Measurements from ENCODE around the gene TMBIM4.

Gene TMBIM4

DNA sequence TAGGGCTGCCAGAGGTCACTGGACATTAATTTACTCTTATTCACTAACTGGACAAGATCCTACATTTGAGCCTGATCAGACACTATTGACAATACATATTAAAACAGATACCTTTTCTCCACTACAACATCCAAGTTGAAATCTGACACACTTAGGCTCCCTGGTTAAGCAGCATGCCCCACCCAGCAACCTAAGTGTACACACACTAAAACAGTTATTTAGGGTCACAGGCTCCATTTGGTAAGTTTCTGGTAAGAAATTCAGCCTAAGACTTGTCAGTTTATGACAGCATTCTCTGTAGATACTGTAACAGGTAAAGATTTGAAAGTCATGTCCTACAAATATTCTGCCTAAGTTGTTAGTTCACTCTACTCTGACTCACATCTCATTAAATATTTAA, 27.0 kb downstream of the TMBIM4 start:
- H3K79me2 ChIP-seq (ENCODE audit: insufficient read depth, low read length), result 0 out of 2 replicates have a peak, but pooled peaks cover 4% of the 10 kb centered on the region
- no peak overlapping the region for H3K27ac ChIP-seq (ENCODE audit: low read depth, low read length)
- peaks cover 20% of the 10 kb centered on the region; the same call in 1 of the 2 replicates for H3K9me3 ChIP-seq (ENCODE audit: insufficient read depth, low read length)
- H3K27me3 ChIP-seq (ENCODE audit: low read length), result no peaks in the 10 kb centered on the region
- no peak overlapping the region for H3K9ac ChIP-seq (ENCODE audit: low read length)
- H3K4me3 ChIP-seq (ENCODE audit: insufficient read depth, low read length, poor library complexity, severe bottlenecking), result no peak overlapping the region
- no peak overlapping the region for H3K4me2 ChIP-seq (ENCODE audit: low read depth, low read length, poor library complexity, severe bottlenecking)
- H3K9me2 ChIP-seq (replicated peaks; ENCODE audit: insufficient read depth, low read length), result no peaks in the 10 kb centered on the region
- TF ChIP-seq CTCF (IDR thresholded peaks at IDR 0.05; ENCODE audit: insufficient read depth, low read length, poor library complexity, severe bottlenecking), result no peak
- TF ChIP-seq EZH2phosphoT487 (conservative IDR thresholded peaks at IDR 0.05; ENCODE audit: low read length), result no peak
- peaks cover 9% of the 10 kb centered on the region; the same call in 1 of the 2 replicates for H3F3A ChIP-seq (ENCODE audit: insufficient read depth)
- peaks cover 82% of the 10 kb centered on the region for H3K36me3 ChIP-seq (ENCODE audit: low read length)
- H2AFZ ChIP-seq (ENCODE audit: low read depth, low read length, severe bottlenecking), result no peak overlapping the region
- no peaks in the 10 kb centered on the region for H4K20me1 ChIP-seq (ENCODE audit: low read depth, low read length)

DNA sequence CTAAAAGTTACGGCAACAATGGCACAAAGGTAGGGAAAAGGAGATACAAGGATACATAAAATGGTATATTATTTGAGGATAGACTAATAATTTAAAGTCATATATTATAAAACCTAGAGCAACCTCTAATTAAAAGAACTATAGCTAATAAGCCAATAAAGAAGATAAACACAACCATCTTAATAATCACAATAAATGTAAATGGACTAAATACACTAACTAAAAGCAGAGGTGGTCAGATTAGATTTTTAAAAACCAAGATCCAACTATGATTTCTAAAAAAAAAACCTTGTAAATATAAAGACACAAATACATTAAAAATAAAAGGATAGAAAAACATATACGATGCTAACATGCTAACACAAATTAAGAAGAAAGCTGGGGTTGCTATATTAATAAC, 28.5 kb downstream of the TMBIM4 start:
- H3F3A ChIP-seq (ENCODE audit: insufficient read depth), result peaks cover 9% of the 10 kb centered on the region; the same call in 1 of the 2 replicates
- peaks cover 85% of the 10 kb centered on the region for H3K36me3 ChIP-seq (ENCODE audit: low read length)
- no peak overlapping the region for H3K9ac ChIP-seq (ENCODE audit: low read length)
- 0 out of 2 replicates have a peak, but pooled peaks cover 4% of the 10 kb centered on the region for H3K79me2 ChIP-seq (ENCODE audit: insufficient read depth, low read length)
- no peak overlapping the region for H3K4me3 ChIP-seq (ENCODE audit: insufficient read depth, low read length, poor library complexity, severe bottlenecking)
- no peaks in the 10 kb centered on the region for H3K27me3 ChIP-seq (ENCODE audit: low read length)
- TF ChIP-seq CTCF (IDR thresholded peaks at IDR 0.05; ENCODE audit: insufficient read depth, low read length, poor library complexity, severe bottlenecking), result no peak
- no peak for TF ChIP-seq EZH2phosphoT487 (conservative IDR thresholded peaks at IDR 0.05; ENCODE audit: low read length)
- no peak overlapping the region for H3K4me2 ChIP-seq (ENCODE audit: low read depth, low read length, poor library complexity, severe bottlenecking)
- no peaks in the 10 kb centered on the region for H4K20me1 ChIP-seq (ENCODE audit: low read depth, low read length)
- peaks cover 20% of the 10 kb centered on the region; the same call in 1 of the 2 replicates for H3K9me3 ChIP-seq (ENCODE audit: insufficient read depth, low read length)
- no peaks in the 10 kb centered on the region for H3K9me2 ChIP-seq (replicated peaks; ENCODE audit: insufficient read depth, low read length)
- H3K27ac ChIP-seq (ENCODE audit: low read depth, low read length), result no peak overlapping the region
- no peak overlapping the region for H2AFZ ChIP-seq (ENCODE audit: low read depth, low read length, severe bottlenecking)

DNA sequence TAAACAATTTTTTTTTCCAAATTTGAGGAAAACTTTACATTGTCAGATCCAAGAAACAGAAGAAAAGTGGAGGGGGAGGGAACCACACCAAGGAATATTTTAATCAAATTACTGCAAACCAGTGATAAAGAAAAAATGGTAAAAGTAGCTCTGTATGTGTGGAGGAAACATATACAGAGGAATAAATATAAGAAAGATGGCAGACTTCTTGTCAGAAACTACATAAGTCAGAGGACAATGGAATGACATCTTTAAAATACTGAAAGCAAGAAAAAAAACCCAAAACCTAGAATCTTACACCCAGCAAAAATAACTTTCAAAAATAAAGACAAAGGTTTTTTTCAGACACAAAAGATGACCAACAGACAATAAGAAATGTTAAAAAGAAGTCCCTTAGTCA, 29.1 kb downstream of the TMBIM4 start:
- H3K9ac ChIP-seq (ENCODE audit: low read length), result no peak overlapping the region
- peaks cover 20% of the 10 kb centered on the region; the same call in 1 of the 2 replicates for H3K9me3 ChIP-seq (ENCODE audit: insufficient read depth, low read length)
- H3K27me3 ChIP-seq (ENCODE audit: low read length), result no peaks in the 10 kb centered on the region
- H3K27ac ChIP-seq (ENCODE audit: low read depth, low read length), result no peak overlapping the region
- TF ChIP-seq CTCF (IDR thresholded peaks at IDR 0.05; ENCODE audit: insufficient read depth, low read length, poor library complexity, severe bottlenecking), result no peak
- no peak for TF ChIP-seq EZH2phosphoT487 (conservative IDR thresholded peaks at IDR 0.05; ENCODE audit: low read length)
- H3K4me2 ChIP-seq (ENCODE audit: low read depth, low read length, poor library complexity, severe bottlenecking), result no peak overlapping the region
- H3K4me3 ChIP-seq (ENCODE audit: insufficient read depth, low read length, poor library complexity, severe bottlenecking), result no peak overlapping the region
- no peaks in the 10 kb centered on the region for H4K20me1 ChIP-seq (ENCODE audit: low read depth, low read length)
- no peaks in the 10 kb centered on the region for H3K9me2 ChIP-seq (replicated peaks; ENCODE audit: insufficient read depth, low read length)
- 0 out of 2 replicates have a peak, but pooled peaks cover 4% of the 10 kb centered on the region for H3K79me2 ChIP-seq (ENCODE audit: insufficient read depth, low read length)
- no peak overlapping the region for H2AFZ ChIP-seq (ENCODE audit: low read depth, low read length, severe bottlenecking)
- H3K36me3 ChIP-seq (ENCODE audit: low read length), result peaks cover 88% of the 10 kb centered on the region
- peaks cover 9% of the 10 kb centered on the region; the same call in 1 of the 2 replicates for H3F3A ChIP-seq (ENCODE audit: insufficient read depth)
